ENCODE measurements around the gene CDKN1C. TPM values are rescaled to one million over a fixed set of nuclear protein-coding genes. Genes with fewer than 3 reads are reported as not detected.

Gene CDKN1C
- total RNA-seq, 1 experiment from 2014 or later: 15.4 TPM

GRCh38 chr11:2903672-2904011 lies 18.1 kb upstream of the CDKN1C start:
- H4K8ac ChIP-seq (replicated peaks; ENCODE audit: insufficient read length, low read depth, low read length): no peak overlapping the region
- H2BK120ac ChIP-seq (ENCODE audit: low read depth, low read length, poor library complexity, severe bottlenecking): no peak overlapping the region
- no peak overlapping the region for H3K4ac ChIP-seq (ENCODE audit: low read depth, low read length)
- no CpG with 5 or more reads among the region's 7 CpGs for WGBS (ENCODE audit: extremely low coverage, insufficient read length, low lambda C conversion rate)
- no peak overlapping the region for H3K23ac ChIP-seq (ENCODE audit: insufficient read length, low read depth, low read length)
- H3K23me2 ChIP-seq (ENCODE audit: insufficient read length, low read depth, low read length, poor library complexity, severe bottlenecking): peaks cover 8% of the 10 kb centered on the region
- peaks cover 3% of the 10 kb centered on the region for H4K20me1 ChIP-seq (ENCODE audit: control insufficient read depth, insufficient read depth, insufficient read length)
- no peak overlapping the region for H4K5ac ChIP-seq (ENCODE audit: insufficient read length, low read depth, low read length)
- H3K4me2 ChIP-seq (ENCODE audit: insufficient read depth, insufficient read length, low read length): no peak overlapping the region
- H3K79me2 ChIP-seq (ENCODE audit: insufficient read depth, low read length): no peaks in the 10 kb centered on the region
- peaks cover 48% of the 10 kb centered on the region for H3K27me3 Mint-ChIP-seq (ENCODE audit: low read depth)
- H3K9me3 ChIP-seq (ENCODE audit: control insufficient read depth, low read depth, low read length): no peaks in the 10 kb centered on the region
- no peak for TF ChIP-seq CTCF (conservative IDR thresholded peaks at IDR 0.05)
- H2BK12ac ChIP-seq (ENCODE audit: insufficient read length, low read depth, low read length): no peak overlapping the region
- no peak overlapping the region for H3K18ac ChIP-seq (ENCODE audit: insufficient read length, low read depth, low read length)
- peak overlapping the region in 1 of 2 experiments; percentile 54; a peak in 3 of 5 replicates for H3K4me3 Mint-ChIP-seq
- no peak overlapping the region for H3T11ph ChIP-seq (ENCODE audit: low read length)
- H2AK5ac ChIP-seq (ENCODE audit: insufficient read length, low read length): no peak overlapping the region
- H3K27me3 ChIP-seq (ENCODE audit: insufficient read depth, low read length): no peaks in the 10 kb centered on the region; the same call in 1 of the 2 replicates
- no peak overlapping the region for H3K56ac ChIP-seq (ENCODE audit: insufficient read length, low read depth, low read length)
- H3K14ac ChIP-seq (ENCODE audit: insufficient read depth, low read length): no peak overlapping the region; the same call in 1 of the 2 replicates
- peaks cover 6 to 18% of the 10 kb centered on the region in 2 experiments for H3K9me3 Mint-ChIP-seq
- no peak overlapping the region for H3K27ac ChIP-seq (ENCODE audit: insufficient read length, low read depth, low read length)
- H3K79me1 ChIP-seq (ENCODE audit: insufficient read depth, low read depth, low read length, poor library complexity, severe bottlenecking): no peaks in the 10 kb centered on the region
- peaks cover 18 to 29% of the 10 kb centered on the region in 2 experiments for H3K4me1 Mint-ChIP-seq
- no peaks in the 10 kb centered on the region; the same call in 1 of the 2 replicates for H3K4me1 ChIP-seq (ENCODE audit: insufficient read depth, low read length)
- no peak overlapping the region for H2BK5ac ChIP-seq (ENCODE audit: insufficient read length, low read length)
- H3K9ac ChIP-seq (ENCODE audit: extremely low read depth, insufficient read length, low read length): no peak overlapping the region
- DNase-seq: no peak
- no peak overlapping the region for H2AFZ ChIP-seq (ENCODE audit: low read length)
- H2BK15ac ChIP-seq (ENCODE audit: low read depth, low read length): no peak overlapping the region
- peaks cover 7 to 18% (median 18%) of the 10 kb centered on the region in 3 experiments for H3K36me3 Mint-ChIP-seq (ENCODE audit: insufficient read depth in 1 of 3, low read depth in 3 of 3)
- no peak overlapping the region for H4K91ac ChIP-seq (ENCODE audit: insufficient read length, low read depth, low read length)
- H2BK20ac ChIP-seq (ENCODE audit: low read depth, low read length, poor library complexity, severe bottlenecking): no peak overlapping the region
- no peak overlapping the region for H3K27ac Mint-ChIP-seq
